Vagina (tissue), 2 donors: ENCODE measurements around the gene TMED4. TPM values are rescaled to one million over a fixed set of nuclear protein-coding genes. Genes with fewer than 3 reads are reported as not detected.

Source experiments
- DNase-seq, 2 donors: peaks; one replicate each; pipeline ENCODE4 v3.0.0-alpha.2; 2017; ENCODE audit errors: extremely low spot score in 2 of 2
- H3K27ac ChIP-seq: fragments of 200-600 bp; sonication (generic); one replicate; pipeline ENCODE4 v1.5.1; 2019
- H3K27me3 ChIP-seq: fragments of 200-600 bp; sonication (generic); one replicate; pipeline ENCODE4 v1.5.1; 2019
- H3K36me3 ChIP-seq, 2 donors: fragments of 200-600 bp; sonication (generic); one replicate each; pipeline ENCODE4 v1.5.1; 2017 to 2019
- H3K4me1 ChIP-seq: fragments of 200-600 bp; sonication (generic); one replicate; pipeline ENCODE4 v1.5.1; 2019
- H3K4me3 ChIP-seq, 2 donors: fragments of 200-600 bp; sonication (generic); 1 replicate in 1 of 2; 2 replicates in 1 of 2; pipeline ENCODE4 v1.5.1; 2016 to 2019
- H3K9me3 ChIP-seq: fragments of 200-600 bp; sonication (generic); one replicate; pipeline ENCODE4 v1.5.1; 2019
- CTCF ChIP-seq, 3 experiments: fragments of 450-650 bp in 2 of 3; fragments of 200-600 bp in 1 of 3; sonication (generic) in 1 of 3; IDR thresholded peaks; one replicate each; pipeline ENCODE4 v1.5.1; 2017 to 2019; ENCODE audit warnings: antibody characterized with exemption in 3 of 3, mild to moderate bottlenecking in 2 of 3, moderate library complexity in 2 of 3
- POLR2A ChIP-seq, 2 donors: fragments of 450-650 bp; IDR thresholded peaks; one replicate each; pipeline ENCODE4 v1.6.1; 2017; ENCODE audit warnings: antibody characterized with exemption in 2 of 2, mild to moderate bottlenecking in 2 of 2, moderate library complexity in 2 of 2
- POLR2AphosphoS5 ChIP-seq, 2 donors: sonication (generic); formaldehyde crosslinking; IDR thresholded peaks; one replicate each; pipeline ENCODE4 v1.9.0; 2017; ENCODE audit warnings: antibody characterized with exemption in 2 of 2, mild to moderate bottlenecking in 2 of 2, low read depth in 1 of 2; ENCODE audit not compliant: insufficient read depth in 1 of 2
- intact Hi-C: fragments of 100-400 bp; cut with DNase I; formaldehyde crosslinking; loops from one replicate; pipeline ENCODE4 v1.15.1; 2023
- total RNA-seq: library from RNA; depleted of rRNA; stranded (reverse); fragments of >200 nt; gene quantifications from one replicate; pipeline ENCODE4 v1.2.3, GENCODE V29; 2016

The TMED4 gene
- total RNA-seq, 1 donor from 2014 or later: 102 TPM

GRCh38 chr7:44549457-44549856, 32.6 kb downstream of the TMED4 start:
- intact Hi-C loops: no loop called here
- no peak overlapping the region for H3K4me3 ChIP-seq
- no peak for DNase-seq
- H3K27ac ChIP-seq: no peak overlapping the region
- H3K9me3 ChIP-seq: no peaks in the 10 kb centered on the region
- no peaks in the 10 kb centered on the region for H3K4me1 ChIP-seq
- TF ChIP-seq CTCF (IDR thresholded peaks at IDR 0.05) (no peak), POLR2AphosphoS5 (IDR thresholded peaks at IDR 0.05; ENCODE audit: insufficient read depth in 1 of 2, low read depth in 1 of 2) (no peak)
- H3K27me3 ChIP-seq: no peaks in the 10 kb centered on the region
- H3K36me3 ChIP-seq: no peaks in the 10 kb centered on the region

GRCh38 chr7:44548893-44549292, 33.1 kb downstream of the TMED4 start:
- Histone ChIP-seq H3K4me3 (no peak overlapping the region), H3K4me1 (no peaks in the 10 kb centered on the region), H3K27me3 (no peaks in the 10 kb centered on the region), H3K9me3 (no peaks in the 10 kb centered on the region), H3K36me3 (no peaks in the 10 kb centered on the region), H3K27ac (no peak overlapping the region)
- DNase-seq: no peak
- intact Hi-C loops: no loop called here
- no peak for TF ChIP-seq POLR2A (IDR thresholded peaks at IDR 0.05)
- no peak for TF ChIP-seq CTCF (IDR thresholded peaks at IDR 0.05)
- no peak for TF ChIP-seq POLR2AphosphoS5 (IDR thresholded peaks at IDR 0.05; ENCODE audit: insufficient read depth in 1 of 2, low read depth in 1 of 2)

GRCh38 chr7:44547536-44548231, 34.3 kb downstream of the TMED4 start:
- no peak for DNase-seq
- no peaks in the 10 kb centered on the region for H3K36me3 ChIP-seq
- intact Hi-C loops: no loop called here
- no peak for TF ChIP-seq POLR2AphosphoS5 (IDR thresholded peaks at IDR 0.05; ENCODE audit: insufficient read depth in 1 of 2, low read depth in 1 of 2)
- no peak for TF ChIP-seq POLR2A (IDR thresholded peaks at IDR 0.05)
- no peak for TF ChIP-seq CTCF (IDR thresholded peaks at IDR 0.05)
- H3K27me3 ChIP-seq: no peaks in the 10 kb centered on the region
- H3K4me1 ChIP-seq: no peaks in the 10 kb centered on the region
- H3K4me3 ChIP-seq: no peak overlapping the region
- H3K27ac ChIP-seq: no peak overlapping the region
- no peaks in the 10 kb centered on the region for H3K9me3 ChIP-seq

GRCh38 chr7:44541876-44542610, 40.0 kb downstream of the TMED4 start:
- Histone ChIP-seq H3K27me3 (no peaks in the 10 kb centered on the region), H3K36me3 (no peaks in the 10 kb centered on the region), H3K9me3 (no peaks in the 10 kb centered on the region), H3K4me1 (no peaks in the 10 kb centered on the region), H3K4me3 (no peak overlapping the region), H3K27ac (no peak overlapping the region)
- no peak for TF ChIP-seq POLR2AphosphoS5 (IDR thresholded peaks at IDR 0.05; ENCODE audit: insufficient read depth in 1 of 2, low read depth in 1 of 2)
- no peak for TF ChIP-seq POLR2A (IDR thresholded peaks at IDR 0.05)
- TF ChIP-seq CTCF (IDR thresholded peaks at IDR 0.05): no peak
- no peak for DNase-seq
- intact Hi-C loops: no loop called here
